H1 (cell line): ENCODE measurements around the gene FKBP2.

Source experiments
- EP300 ChIP-seq, 2 experiments: IDR thresholded peaks; 1 replicate in 1 of 2; 2 replicates in 1 of 2; pipeline ENCODE4 v1.6.1; 2011 to 2012; ENCODE audit warnings: low read depth in 2 of 2, low read length in 2 of 2, mild to moderate bottlenecking in 2 of 2, borderline replicate concordance in 1 of 2, inconsistent platforms in 1 of 2, moderate library complexity in 1 of 2
- EZH2 ChIP-seq: fragments of 200-600 bp; sonication (generic); IDR thresholded peaks from 2 replicates; pipeline ENCODE4 v1.7.1; 2012; ENCODE audit warnings: low read depth, mild to moderate bottlenecking, moderate library complexity, low read length, inconsistent platforms; ENCODE audit not compliant: severe bottlenecking
- GABPA ChIP-seq: IDR thresholded peaks from 2 replicates; pipeline ENCODE4 v1.6.1; 2011; ENCODE audit warnings: mild to moderate bottlenecking, low read length, moderate library complexity, borderline replicate concordance; ENCODE audit not compliant: insufficient read depth
- JUND ChIP-seq: IDR thresholded peaks from 2 replicates; pipeline ENCODE4 v1.6.1; 2011; ENCODE audit warnings: mild to moderate bottlenecking, improper control_type of control experiment, low read length
- TAF1 ChIP-seq: IDR thresholded peaks from 2 replicates; pipeline ENCODE4 v1.6.1; 2011; ENCODE audit warnings: mild to moderate bottlenecking, low read depth, low read length
- TCF12 ChIP-seq: IDR thresholded peaks from 2 replicates; pipeline ENCODE4 v1.6.1; 2011; ENCODE audit warnings: low read depth, mild to moderate bottlenecking, low read length
- TF ChIP-seq, protein P1 (sequence below), 3 experiments: IDR thresholded peaks; 1 replicate in 2 of 3; 2 replicates in 1 of 3; pipeline versions ENCODE4 v1.5.1 to v1.6.1; 2011; ENCODE audit warnings: low read length in 3 of 3, mild to moderate bottlenecking in 3 of 3, inconsistent platforms in 2 of 3, low read depth in 1 of 3, moderate library complexity in 1 of 3; ENCODE audit not compliant: insufficient read depth in 1 of 3; ENCODE audit errors: control extremely low read depth in 1 of 3
- TF ChIP-seq, protein P2 (sequence below): IDR thresholded peaks from 2 replicates; pipeline ENCODE4 v1.6.1; 2012; ENCODE audit warnings: inconsistent platforms

DNA sequence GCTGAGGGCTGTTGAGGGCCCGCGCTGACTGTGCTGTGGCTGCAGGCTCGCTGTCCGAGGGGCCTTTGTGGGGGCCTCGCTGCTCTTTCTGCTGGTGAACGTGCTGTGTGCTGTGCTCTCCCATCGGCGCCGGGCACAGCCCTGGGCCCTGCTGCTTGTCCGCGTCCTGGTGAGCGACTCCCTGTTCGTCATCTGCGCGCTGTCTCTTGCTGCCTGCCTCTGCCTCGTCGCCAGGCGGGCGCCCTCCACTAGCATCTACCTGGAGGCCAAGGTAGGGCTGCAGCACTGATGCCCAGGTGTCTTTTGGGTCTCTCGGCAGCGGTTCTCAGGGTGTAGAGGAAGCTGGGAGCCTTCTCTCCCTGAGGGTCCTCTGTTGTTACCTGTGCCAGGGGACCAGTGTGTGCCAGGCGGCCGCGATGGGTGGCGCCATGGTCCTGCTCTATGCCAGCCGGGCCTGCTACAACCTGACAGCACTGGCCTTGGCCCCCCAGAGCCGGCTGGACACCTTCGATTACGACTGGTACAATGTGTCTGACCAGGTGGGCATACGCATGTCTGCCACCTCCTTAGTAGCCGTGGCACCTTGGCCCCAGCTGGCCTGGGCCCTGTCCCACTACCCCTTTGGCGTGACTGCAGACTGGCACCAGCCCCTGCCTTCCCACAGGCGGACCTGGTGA is 46.9 kb downstream of the FKBP2 start:
- TF ChIP-seq EP300 (IDR thresholded peaks at IDR 0.05; ENCODE audit: borderline replicate concordance in 1 of 2, low read depth in 2 of 2, low read length in 2 of 2) (no peak), TAF1 (no peak), EZH2 (no peak), TCF12 (no peak), GABPA (no peak), JUND (no peak)
- TF ChIP-seq, protein P1, sequence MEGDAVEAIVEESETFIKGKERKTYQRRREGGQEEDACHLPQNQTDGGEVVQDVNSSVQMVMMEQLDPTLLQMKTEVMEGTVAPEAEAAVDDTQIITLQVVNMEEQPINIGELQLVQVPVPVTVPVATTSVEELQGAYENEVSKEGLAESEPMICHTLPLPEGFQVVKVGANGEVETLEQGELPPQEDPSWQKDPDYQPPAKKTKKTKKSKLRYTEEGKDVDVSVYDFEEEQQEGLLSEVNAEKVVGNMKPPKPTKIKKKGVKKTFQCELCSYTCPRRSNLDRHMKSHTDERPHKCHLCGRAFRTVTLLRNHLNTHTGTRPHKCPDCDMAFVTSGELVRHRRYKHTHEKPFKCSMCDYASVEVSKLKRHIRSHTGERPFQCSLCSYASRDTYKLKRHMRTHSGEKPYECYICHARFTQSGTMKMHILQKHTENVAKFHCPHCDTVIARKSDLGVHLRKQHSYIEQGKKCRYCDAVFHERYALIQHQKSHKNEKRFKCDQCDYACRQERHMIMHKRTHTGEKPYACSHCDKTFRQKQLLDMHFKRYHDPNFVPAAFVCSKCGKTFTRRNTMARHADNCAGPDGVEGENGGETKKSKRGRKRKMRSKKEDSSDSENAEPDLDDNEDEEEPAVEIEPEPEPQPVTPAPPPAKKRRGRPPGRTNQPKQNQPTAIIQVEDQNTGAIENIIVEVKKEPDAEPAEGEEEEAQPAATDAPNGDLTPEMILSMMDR (IDR thresholded peaks at IDR 0.05; ENCODE audit: control extremely low read depth in 1 of 3, insufficient read depth in 1 of 3, low read depth in 1 of 3, low read length in 3 of 3) = no peak
- TF ChIP-seq, protein P2, sequence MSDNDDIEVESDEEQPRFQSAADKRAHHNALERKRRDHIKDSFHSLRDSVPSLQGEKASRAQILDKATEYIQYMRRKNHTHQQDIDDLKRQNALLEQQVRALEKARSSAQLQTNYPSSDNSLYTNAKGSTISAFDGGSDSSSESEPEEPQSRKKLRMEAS = no peak
